ENCODE data around the gene FAM3D.

Gene FAM3D

DNA sequence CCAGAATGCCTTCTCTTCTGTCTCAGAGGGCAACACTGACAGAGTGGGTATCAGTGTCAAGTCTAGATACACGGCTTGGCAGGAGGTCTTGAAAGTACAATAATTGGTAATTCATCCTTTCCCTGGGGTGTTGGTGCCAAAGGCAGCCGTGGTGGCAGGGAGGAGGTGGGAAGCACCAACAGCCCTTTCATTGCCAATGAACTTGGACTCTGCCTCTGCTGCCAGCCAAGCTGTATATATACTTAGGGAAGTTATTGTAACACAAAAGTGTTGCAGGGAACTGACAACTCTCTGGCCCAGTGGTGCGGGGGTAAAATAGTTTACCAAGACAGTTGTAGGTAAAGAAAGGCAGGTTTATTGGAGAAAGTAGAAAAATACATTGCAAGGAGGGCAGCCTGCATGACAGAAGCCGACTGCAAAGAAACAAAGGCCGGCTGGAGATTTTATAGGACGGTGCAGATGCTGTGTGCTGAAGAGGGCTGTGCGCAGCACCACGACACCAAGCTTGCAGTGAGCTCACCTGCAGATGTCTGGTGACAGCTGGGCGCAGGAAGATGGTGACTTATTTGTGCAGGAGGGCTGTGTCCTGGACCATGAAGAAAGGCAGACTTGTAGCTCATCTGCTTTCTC lies 4.0 kb upstream of the FAM3D start:
- H3K27ac ChIP-seq, result no peak overlapping the region
- no peak for TF ChIP-seq ZFX (IDR thresholded peaks at IDR 0.05)

DNA sequence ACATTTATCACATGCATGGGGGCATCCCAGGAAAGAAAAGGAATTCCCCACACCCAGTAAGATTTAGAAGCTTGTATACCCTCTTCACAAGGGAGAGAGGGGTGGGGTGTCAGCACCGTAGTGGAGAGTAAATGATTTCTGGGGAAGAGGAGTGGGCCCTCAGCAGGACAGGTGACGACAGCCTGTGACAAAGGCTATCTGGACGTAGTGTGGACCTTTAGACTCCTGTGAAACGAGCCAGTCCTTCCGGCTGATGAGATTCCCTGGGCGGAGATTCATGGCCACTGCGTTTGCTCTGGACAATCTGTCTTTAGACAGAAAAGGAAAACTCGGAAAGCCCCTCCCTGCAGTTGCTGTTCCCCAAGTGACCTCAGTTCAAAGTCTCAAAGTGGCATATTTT lies 1.7 kb upstream of the FAM3D start:
- no peak for TF ChIP-seq ZFX (IDR thresholded peaks at IDR 0.05)
- TF ChIP-seq, protein P1, sequence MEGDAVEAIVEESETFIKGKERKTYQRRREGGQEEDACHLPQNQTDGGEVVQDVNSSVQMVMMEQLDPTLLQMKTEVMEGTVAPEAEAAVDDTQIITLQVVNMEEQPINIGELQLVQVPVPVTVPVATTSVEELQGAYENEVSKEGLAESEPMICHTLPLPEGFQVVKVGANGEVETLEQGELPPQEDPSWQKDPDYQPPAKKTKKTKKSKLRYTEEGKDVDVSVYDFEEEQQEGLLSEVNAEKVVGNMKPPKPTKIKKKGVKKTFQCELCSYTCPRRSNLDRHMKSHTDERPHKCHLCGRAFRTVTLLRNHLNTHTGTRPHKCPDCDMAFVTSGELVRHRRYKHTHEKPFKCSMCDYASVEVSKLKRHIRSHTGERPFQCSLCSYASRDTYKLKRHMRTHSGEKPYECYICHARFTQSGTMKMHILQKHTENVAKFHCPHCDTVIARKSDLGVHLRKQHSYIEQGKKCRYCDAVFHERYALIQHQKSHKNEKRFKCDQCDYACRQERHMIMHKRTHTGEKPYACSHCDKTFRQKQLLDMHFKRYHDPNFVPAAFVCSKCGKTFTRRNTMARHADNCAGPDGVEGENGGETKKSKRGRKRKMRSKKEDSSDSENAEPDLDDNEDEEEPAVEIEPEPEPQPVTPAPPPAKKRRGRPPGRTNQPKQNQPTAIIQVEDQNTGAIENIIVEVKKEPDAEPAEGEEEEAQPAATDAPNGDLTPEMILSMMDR (conservative IDR thresholded peaks at IDR 0.05), result no peak
- H3K27ac ChIP-seq, result no peak overlapping the region

DNA sequence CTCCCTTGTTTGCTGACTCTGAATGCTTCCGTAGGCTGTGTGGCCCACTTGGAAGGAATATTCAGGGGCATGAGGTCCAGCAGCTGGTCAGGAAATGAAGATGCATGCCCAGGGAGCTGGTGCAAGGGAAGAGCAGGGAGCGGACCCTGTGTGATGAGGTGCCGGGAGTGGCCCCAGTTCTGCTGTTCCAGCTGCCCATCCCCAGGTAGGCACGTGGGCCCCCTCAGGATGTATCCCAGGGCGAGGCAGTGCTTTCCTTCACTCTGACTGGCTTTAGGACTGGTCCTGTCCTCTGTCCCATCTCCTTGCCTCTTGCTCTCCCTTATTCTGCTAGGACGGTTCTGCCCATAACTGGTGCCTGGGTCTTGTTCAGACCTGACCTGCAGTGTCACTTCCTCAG lies 1.1 kb upstream of the FAM3D start:
- no peak for TF ChIP-seq ZFX (IDR thresholded peaks at IDR 0.05)
- TF ChIP-seq, protein P1 (conservative IDR thresholded peaks at IDR 0.05), result no peak
- H3K27ac ChIP-seq, result no peak overlapping the region; the same call in 1 of the 2 replicates

DNA sequence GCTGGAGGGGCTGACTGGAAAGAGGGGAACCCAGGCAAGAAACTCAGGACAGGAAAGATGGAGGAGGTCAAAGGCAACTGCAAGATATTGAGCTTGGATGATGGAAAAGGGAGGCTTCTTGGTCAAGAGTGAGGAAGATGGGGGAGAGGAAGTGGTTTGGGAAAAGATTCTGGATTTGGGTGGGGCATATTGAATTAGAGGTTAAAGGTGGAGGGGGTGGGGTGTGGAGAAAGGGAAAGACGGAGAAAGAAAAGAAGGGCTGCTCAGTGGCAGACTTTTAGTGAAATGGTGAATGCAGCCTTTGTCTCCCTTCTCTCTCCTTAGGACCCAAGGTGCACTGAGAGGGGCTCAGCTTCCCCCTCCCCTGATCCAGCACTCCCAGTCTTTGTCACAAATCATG lies 655 bp upstream of the FAM3D start:
- peak overlapping the region; percentile 49 for H3K27ac ChIP-seq
- no peak for TF ChIP-seq ZFX (IDR thresholded peaks at IDR 0.05)
- TF ChIP-seq, protein P1 (conservative IDR thresholded peaks at IDR 0.05), result no peak

DNA sequence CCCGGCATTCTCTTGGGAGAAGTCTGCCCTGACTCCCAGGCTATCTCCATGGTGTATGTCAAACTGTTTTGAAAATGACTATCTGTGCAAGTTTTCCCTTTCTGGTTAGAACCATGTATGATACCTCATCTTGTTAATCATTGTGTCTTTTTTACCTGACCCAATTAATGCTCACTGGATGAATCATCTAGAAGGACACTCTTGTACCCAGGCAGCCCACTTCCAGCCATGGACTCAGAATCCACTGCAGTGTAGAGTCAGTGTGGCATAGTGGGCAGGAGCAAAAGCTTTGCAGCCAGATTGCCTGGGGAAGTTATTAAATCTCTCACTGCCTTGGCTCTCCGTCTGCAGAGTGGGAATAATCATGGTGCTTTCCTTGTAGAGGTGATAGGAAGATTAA lies 1.2 kb downstream of the FAM3D start:
- no peak for TF ChIP-seq ZFX (IDR thresholded peaks at IDR 0.05)
- TF ChIP-seq, protein P1 (conservative IDR thresholded peaks at IDR 0.05), result no peak
- no peak overlapping the region for H3K27ac ChIP-seq

DNA sequence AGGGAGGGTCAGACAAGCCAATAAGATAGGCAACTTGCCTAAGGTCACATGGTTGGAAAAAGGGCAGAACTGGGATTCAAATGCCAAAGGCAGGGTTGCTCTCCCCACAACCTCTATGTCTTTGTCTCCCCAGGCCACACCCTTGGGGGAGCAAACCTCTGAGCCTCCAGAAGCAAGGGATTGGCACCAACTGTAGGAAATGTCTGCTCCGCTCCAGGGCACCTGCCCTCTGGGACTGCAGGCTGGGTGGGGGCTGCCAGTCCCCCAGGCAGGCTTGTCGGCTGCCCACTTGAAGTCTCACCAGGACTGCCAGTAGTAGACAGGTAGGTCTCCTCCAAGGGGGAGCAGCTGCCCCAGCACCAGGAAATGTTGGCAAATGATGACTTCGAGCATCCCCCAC lies 2.0 kb downstream of the FAM3D start:
- TF ChIP-seq, protein P1 (conservative IDR thresholded peaks at IDR 0.05), result no peak
- TF ChIP-seq ZFX (IDR thresholded peaks at IDR 0.05), result no peak
- H3K27ac ChIP-seq, result no peak overlapping the region

DNA sequence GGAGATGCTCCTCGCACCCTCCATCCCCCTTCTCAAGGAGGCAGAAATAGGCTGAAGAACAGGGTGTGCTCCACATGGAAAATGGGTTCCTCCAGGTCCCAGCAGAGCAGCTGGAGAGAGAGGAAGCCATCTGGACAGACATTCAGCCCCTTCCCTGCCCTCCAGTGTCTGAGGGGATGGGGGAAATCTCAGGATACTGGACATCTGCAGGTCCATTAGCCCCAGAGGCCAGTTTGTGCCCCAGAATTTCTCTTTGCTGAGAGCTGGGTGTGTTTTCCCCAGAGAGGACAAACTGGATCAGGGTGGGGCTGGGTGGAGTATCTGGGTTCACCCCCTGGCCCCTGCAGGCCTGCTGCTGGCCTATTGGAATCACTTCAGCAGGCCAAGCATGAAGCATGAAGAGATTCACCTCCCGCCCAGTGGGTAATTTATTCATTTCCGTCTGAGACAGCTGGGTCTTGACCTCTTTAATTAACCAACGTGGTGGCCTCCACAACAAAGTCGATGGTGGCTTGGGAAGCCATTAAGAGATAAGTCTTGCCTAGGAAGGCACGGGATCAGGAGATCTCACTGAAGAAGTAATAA lies 4.6 kb downstream of the FAM3D start:
- no peak overlapping the region for H3K27ac ChIP-seq
- TF ChIP-seq, protein P1 (conservative IDR thresholded peaks at IDR 0.05), result no peak
- no peak for TF ChIP-seq ZFX (IDR thresholded peaks at IDR 0.05)

DNA sequence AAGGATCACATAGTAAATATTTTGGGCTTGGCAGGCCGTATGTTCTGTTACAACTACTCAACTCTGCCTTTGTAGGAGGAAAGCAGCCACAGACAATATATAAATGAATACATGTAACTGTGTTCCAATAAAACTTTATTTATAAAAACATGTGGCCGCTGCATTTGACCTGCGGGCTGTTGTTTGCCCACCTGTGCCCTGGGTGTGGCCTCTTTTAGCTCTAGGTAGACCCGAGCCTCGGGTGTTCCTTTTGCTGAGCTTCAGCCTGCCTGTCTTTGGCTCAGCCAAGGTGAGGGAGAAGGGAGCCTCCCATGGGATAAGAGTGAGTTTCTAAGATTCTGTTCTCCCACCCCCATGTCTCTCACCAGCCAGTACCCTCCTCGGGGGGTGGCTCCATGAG lies 5.6 kb downstream of the FAM3D start:
- TF ChIP-seq, protein P1 (conservative IDR thresholded peaks at IDR 0.05), result no peak
- no peak for TF ChIP-seq ZFX (IDR thresholded peaks at IDR 0.05)
- no peak overlapping the region for H3K27ac ChIP-seq
